ENCODE data around the gene NALCN. TPM values are rescaled to one million over a fixed set of nuclear protein-coding genes. Genes with fewer than 3 reads are reported as not detected.

Gene NALCN
- total and polyA plus RNA-seq, 4 donors, result 0.11 to 0.64 (median 0.37) TPM

- no peak overlapping the region for H3K4me3 ChIP-seq
- 56 to 59% methylated on average over 5 of the region's 5 CpGs for WGBS, 2 donors
- H3K9me3 ChIP-seq (ENCODE audit: control insufficient read depth in 4 of 4, insufficient read depth in 3 of 4, low read length in 3 of 4), result peaks cover 0 to 3% (median 0%) of the 10 kb centered on the region in 4 donors
- H3K27me3 ChIP-seq (ENCODE audit: control insufficient read depth in 3 of 3, insufficient read depth in 3 of 3, low read length in 2 of 3), result peaks cover 0 to 3% (median 0%) of the 10 kb centered on the region in 3 donors
- TF ChIP-seq CTCF (IDR thresholded peaks at IDR 0.05; ENCODE audit: control extremely low read depth, extremely low read depth), result no peak
- no peak overlapping the region for H3K27ac ChIP-seq (ENCODE audit: low read depth in 1 of 2, low read length in 1 of 2)
- DNase-seq (no peak), ATAC-seq (ENCODE audit: insufficient read depth, low FRiP score) (no peak)
- H3K36me3 ChIP-seq (ENCODE audit: control insufficient read depth in 4 of 4, insufficient read depth in 4 of 4, low read length in 4 of 4), result no peaks in the 10 kb centered on the region
- no peaks in the 10 kb centered on the region for H3K4me1 ChIP-seq (ENCODE audit: control insufficient read depth in 5 of 5, insufficient read depth in 5 of 5, low read length in 5 of 5)
- no peak overlapping the region for H3K9ac ChIP-seq (ENCODE audit: insufficient read depth in 1 of 2, low read length in 2 of 2)
Observed at GRCh38 chr13:101343128-101343787, 73.0 kb downstream of the NALCN start.

GRCh38 chr13:101341464-101341863, 74.8 kb downstream of the NALCN start:
- Histone ChIP-seq H3K4me1 (ENCODE audit: control insufficient read depth in 5 of 5, insufficient read depth in 5 of 5, low read length in 5 of 5) (no peaks in the 10 kb centered on the region), H3K4me3 (no peak overlapping the region), H3K27me3 (ENCODE audit: control insufficient read depth in 3 of 3, insufficient read depth in 3 of 3, low read length in 2 of 3) (no peaks in the 10 kb centered on the region), H3K36me3 (ENCODE audit: control insufficient read depth in 4 of 4, insufficient read depth in 4 of 4, low read length in 4 of 4) (no peaks in the 10 kb centered on the region), H3K9me3 (ENCODE audit: control insufficient read depth in 4 of 4, insufficient read depth in 3 of 4, low read length in 3 of 4) (peaks cover 0 to 3% (median 0%) of the 10 kb centered on the region in 4 donors), H3K27ac (ENCODE audit: low read depth in 1 of 2, low read length in 1 of 2) (no peak overlapping the region), H3K9ac (ENCODE audit: insufficient read depth in 1 of 2, low read length in 2 of 2) (no peak overlapping the region)
- ATAC-seq (ENCODE audit: insufficient read depth, low FRiP score) (no peak), DNase-seq (no peak)
- WGBS, 2 donors, result 70 to 88% methylated on average over 1 of the region's 1 CpG
- TF ChIP-seq CTCF (IDR thresholded peaks at IDR 0.05; ENCODE audit: control extremely low read depth, extremely low read depth), result no peak

- WGBS, 2 donors, result 87 to 90% methylated on average over 5 of the region's 5 CpGs
Observed at GRCh38 chr13:101339202-101339601, 77.1 kb downstream of the NALCN start.

More at GRCh38 chr13:101339202-101339601, 77.1 kb downstream of the NALCN start:
- no peak for ATAC-seq (ENCODE audit: insufficient read depth, low FRiP score)
- DNase-seq, result no peak
- Histone ChIP-seq H3K27me3 (ENCODE audit: control insufficient read depth in 3 of 3, insufficient read depth in 3 of 3, low read length in 2 of 3) (no peaks in the 10 kb centered on the region), H3K4me1 (ENCODE audit: control insufficient read depth in 5 of 5, insufficient read depth in 5 of 5, low read length in 5 of 5) (no peaks in the 10 kb centered on the region), H3K27ac (ENCODE audit: low read depth in 1 of 2, low read length in 1 of 2) (no peak overlapping the region), H3K4me3 (no peak overlapping the region), H3K36me3 (ENCODE audit: control insufficient read depth in 4 of 4, insufficient read depth in 4 of 4, low read length in 4 of 4) (no peaks in the 10 kb centered on the region), H3K9me3 (ENCODE audit: control insufficient read depth in 4 of 4, insufficient read depth in 3 of 4, low read length in 3 of 4) (peaks cover 0 to 3% (median 0%) of the 10 kb centered on the region in 4 donors), H3K9ac (ENCODE audit: insufficient read depth in 1 of 2, low read length in 2 of 2) (no peak overlapping the region)
- no peak for TF ChIP-seq CTCF (IDR thresholded peaks at IDR 0.05; ENCODE audit: control extremely low read depth, extremely low read depth)

Measured in lung (tissue), 12 donors.